Right renal pelvis (tissue), 4 donors: ENCODE results near the gene KRT77. TPM values are rescaled to one million over a fixed set of nuclear protein-coding genes. Genes with fewer than 3 reads are reported as not detected.

ENCODE experiments used
- DNase-seq, 4 donors: peaks; one replicate each; pipeline ENCODE4 v3.0.0-alpha.2; 2013; ENCODE audit warnings: low read depth in 4 of 4, low spot score in 3 of 4, missing footprints in 1 of 4
- polyA plus RNA-seq, 4 donors: library from polyadenylated mRNA; unstranded; fragments of 120-200 nt; gene quantifications; one replicate each; pipeline ENCODE4 v1.2.1, GENCODE V29; 2013; ENCODE audit not compliant: insufficient read length in 4 of 4

The KRT77 gene
- polyA plus RNA-seq, 4 donors: not detected

DNA sequence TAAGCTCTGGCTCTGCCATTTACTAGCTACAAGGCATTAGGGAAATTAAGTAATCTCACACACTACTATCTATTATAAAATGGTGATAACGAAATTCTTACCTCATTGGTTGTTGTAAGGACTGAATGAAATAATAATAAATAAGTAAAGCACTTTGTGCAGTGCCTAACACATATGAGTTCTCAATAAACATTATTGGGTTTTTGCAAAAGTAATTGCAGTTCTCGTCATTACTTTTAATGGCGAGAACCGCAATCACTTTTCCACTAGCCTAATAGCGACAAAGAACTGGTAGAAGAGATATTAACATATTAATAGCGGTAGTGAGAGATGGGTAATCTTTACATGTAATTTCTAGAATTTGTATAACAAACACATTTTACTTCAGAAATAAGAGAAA, 9.2 kb downstream of the KRT77 start:
- DNase-seq: no peak

GRCh38 chr12:52693261-52693660, 10.1 kb downstream of the KRT77 start:
- no peak for DNase-seq

GRCh38 chr12:52692254-52692653, 11.1 kb downstream of the KRT77 start:
- no peak for DNase-seq

- no peak for DNase-seq
Observed at GRCh38 chr12:52691841-52692150, 11.5 kb downstream of the KRT77 start.

DNA sequence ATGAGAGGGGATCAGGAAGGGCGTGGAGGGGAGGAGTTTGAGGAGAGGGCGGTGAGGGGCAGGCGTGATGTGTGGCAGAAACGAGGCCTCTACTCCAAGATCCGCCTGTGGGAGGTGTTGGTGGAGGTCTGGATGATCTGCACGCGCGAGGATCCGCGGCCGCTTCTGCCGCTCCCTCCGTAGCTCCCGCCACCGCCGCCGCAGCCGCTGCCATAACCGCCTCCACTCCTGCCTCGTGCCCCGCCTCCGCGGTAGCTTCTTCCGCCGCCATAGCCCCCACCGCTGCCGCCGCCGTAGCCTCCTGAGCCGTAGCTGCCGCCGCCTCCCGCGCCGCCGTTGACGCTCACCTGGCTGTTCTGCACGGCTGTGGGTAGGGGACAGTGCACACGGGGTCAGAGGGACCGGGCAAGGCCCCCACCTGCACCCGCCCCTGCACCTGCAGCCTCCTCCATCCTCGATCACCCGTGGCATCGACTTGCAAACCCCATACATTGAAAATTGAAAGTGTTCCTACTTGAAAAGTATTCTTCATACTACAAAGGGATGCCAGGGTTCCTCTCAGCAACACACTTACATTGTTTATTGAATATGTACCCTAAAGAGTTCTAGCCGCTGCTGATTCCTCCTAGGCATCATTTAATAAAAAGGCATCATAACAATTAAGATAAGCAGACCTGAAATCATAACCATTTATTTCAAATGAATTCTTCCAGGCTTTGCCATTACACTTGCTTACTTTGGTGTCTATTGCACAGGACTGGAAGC, 12.1 kb downstream of the KRT77 start:
- no peak for DNase-seq

DNA sequence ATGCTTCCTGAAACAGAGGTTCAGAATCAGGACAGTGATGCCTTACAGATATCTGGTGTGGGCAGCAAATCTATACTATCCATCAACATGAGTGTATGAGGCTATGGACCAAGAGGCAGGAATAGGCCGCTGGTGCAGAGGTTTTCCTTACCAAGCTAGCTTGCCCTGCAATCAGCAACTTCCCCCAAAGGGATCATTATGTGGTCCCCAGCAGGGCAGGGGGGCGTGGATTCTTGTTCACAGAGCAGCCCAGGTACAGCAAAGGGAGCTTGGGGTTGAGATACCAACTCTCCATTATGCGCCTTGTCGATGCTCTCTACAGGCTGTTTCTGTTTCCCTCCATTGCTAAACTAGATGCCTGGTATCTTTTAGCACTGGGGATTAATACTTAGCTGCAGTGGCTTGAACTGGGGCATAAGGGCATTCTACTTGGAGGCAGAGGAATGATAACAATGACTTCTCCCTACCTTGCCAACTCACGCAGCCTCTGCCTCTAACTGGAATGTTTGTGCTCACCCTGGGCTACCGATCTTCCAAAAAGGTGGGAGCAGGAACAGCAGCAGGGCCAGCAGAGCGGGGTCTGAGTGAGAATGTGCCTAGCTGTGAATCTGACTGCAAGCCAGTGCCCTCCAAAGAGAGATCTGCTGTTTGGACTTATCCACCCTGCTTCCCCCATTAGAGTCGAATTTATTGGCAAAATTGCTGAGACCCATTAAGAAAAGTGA, 12.8 kb downstream of the KRT77 start:
- no peak for DNase-seq

DNA sequence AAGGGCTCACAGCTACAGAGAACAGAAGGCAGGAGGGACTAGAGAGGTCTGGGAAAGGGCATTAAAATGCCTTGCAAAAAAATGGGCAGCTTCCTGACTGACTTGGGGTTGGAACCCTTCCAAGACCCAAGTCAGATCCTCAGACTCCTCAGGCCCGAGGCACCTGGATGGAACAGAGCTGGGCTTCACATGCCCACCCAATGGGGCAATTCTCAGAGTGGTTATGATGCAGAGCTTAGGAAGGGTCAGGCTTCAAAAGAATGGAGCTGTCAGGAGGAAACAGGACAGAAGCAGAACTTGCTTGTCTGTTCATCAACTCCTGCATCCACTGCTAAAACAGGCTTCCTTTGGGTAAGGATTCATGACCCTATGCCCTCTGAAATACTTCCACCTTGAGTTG, 13.4 kb downstream of the KRT77 start:
- DNase-seq: no peak

DNA sequence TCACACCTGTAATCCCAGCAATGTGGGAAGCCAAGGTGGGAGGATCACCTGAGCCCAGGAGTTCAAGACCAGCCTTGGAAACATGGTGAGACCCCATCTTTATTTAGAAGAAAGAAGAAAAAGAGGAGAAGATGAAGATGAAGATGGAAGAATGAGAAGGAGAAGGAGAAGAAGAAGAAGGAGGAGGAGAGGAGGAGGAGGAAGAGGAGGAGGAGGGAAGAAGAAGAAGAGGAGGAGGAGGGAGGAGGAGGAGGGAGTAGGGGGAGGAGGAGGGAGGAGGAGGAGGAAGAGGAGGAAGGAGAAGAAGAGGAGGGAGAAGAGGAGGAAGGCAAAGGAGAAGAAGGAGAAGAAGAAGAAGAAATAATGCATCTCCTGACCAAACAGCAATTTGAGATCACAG, 14.1 kb downstream of the KRT77 start:
- DNase-seq: no peak

DNA sequence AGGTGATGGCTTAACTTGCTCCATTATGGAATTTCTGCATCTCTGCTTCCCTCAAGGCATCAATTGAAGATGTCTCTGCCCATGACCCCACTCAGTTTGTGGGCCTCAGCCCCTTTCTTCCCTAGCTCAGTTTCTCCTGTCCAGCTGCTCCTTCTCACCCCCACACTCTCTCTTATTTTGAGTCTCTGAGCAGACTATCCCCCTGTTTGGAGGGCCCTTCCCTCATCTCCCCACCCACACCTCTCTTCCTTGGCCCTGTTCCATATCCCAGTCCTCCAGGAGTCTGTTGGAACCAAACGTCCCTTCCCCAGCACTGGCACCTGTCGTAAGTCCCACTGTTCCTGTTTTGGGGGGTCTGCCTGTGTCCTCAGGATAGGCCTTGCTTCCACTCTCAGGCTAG, 14.8 kb downstream of the KRT77 start:
- DNase-seq: no peak

DNA sequence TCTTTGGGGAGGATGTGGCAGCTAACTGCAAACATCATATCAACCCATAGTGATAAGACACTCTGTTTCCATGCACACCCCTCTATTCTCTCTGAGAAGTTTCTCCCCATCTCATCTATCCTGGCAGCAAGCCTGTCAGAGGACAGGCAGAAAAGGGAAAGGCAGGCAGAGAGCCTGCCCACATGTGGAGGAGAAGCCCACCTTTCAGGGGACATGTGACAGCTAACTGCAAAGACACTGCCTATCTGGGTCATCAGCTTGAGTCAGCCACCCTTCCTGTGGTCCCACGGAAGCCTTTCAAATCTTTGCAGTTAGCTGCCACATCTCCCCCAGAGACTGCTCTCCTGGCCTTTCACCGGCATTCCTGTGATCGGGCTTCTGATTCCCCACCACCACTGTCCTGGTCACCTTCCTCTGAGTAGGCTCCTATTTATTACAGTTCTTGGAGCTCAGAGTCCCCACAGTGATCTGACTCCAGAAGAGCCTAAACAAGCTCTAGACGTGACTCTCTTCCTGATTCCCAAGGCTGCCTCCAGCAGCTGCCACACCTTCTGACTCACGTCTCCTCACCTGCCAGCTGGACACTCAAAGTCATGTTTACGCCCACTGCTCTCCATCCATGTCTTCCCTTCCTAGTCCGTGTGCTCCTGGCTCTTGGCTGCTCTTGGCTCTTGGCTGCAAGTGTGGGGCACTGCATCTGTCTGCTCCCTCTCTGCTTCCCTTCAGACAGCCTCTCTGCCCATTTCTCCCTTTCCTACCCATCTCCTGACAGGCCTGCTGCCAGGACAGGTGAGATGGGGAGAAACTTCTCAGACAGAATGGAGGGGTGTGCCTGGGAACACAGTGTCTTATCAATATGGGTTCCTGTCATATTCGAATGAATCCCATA, 15.6 kb downstream of the KRT77 start:
- DNase-seq: no peak

GRCh38 chr12:52686756-52687487, 16.4 kb downstream of the KRT77 start:
- DNase-seq: no peak

GRCh38 chr12:52686063-52686462, 17.3 kb downstream of the KRT77 start:
- DNase-seq: no peak

- DNase-seq: no peak
Observed at GRCh38 chr12:52685406-52685890, 17.9 kb downstream of the KRT77 start.

DNA sequence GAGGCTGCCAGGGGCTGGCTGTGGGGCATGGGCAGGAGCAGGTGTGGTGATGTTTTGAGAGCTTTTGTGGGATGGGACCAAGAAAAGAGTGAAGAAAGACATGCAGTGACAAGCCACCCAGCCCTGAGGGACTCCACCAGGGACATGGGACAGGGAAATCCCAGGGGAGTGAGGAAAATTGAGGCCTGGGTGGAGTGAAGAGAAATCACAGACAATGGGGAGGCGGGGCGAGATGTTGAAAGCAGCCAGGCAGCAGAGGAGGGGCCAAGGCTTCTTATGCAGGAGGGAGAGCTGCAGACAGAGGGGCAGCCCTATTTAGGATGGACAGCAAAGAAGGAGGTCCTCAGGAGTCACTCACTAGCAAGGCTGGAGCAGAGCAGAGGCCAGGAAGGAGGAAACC, 18.9 kb downstream of the KRT77 start:
- no peak for DNase-seq

- no peak for DNase-seq
Observed at GRCh38 chr12:52683575-52684300, 19.6 kb downstream of the KRT77 start.

DNA sequence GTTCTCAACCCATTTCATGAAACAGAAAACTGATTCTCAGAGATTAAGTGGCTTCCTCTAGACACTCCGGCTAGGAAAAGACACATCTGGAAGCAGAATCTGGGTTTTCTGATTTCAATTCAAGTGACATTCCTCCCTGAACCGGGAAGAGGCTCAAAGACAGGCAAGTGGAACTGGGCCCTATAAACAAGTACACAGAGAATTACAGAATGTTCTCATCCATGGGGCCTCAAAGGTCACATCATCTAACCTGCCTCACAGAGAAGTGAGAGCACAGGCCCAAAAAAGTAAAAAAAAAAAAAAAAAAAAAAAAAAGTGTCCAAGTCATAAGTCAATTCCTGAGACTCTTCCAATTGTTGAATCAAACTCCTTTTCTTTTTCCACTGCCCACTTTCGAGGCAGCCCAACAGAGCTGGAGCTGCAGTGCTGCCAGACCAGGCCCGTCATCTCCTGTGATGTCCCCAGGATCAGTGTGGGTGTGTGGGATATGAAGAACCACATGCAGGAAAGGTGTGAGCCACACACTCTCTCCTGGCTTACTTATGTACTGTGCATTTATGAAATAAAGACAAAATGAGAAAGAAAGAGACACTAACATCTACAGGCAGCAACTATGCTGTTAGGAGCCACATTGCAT, 20.3 kb downstream of the KRT77 start:
- no peak for DNase-seq

GRCh38 chr12:52682381-52682660, 21.0 kb downstream of the KRT77 start:
- DNase-seq: no peak

DNA sequence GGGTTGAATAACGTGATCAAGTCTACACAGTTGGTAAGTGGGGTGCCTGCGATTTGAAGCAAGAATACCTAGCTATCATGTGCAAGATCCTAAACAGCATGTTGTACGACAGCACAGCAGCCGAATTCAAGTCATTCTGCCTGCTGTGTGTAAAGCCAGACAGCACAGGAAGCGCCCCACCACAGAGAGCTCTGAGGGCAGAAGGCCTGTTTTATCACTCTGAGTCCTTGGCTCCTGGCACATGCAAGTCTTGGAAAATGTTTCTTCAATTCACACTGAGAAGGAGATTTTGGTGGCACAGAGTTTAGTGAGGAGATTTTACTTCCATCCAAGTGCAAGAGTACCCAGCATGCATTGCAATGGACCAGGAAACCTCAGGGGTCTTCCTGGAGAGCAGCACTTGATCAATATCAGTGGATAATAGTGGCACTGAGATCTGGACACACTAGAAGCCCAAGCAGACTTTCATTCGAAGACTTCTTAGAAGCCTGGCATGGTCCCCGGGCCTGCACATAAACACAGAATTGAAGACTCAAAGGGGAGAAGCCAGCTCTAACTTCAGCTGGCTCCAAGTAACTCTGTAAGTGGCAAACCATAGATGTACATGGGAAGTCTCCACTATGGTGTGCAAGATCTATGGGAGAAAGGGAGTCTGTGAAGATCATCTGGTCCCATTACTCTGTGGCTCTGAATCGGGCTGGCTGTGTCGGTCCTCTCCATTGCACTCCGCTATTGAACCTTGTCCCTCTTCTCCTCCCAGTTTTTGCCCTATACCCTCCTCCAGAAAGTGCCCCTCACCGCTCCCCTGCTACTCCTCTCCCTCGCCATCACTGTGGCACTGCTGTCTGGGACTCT, 21.6 kb downstream of the KRT77 start:
- no peak for DNase-seq

DNA sequence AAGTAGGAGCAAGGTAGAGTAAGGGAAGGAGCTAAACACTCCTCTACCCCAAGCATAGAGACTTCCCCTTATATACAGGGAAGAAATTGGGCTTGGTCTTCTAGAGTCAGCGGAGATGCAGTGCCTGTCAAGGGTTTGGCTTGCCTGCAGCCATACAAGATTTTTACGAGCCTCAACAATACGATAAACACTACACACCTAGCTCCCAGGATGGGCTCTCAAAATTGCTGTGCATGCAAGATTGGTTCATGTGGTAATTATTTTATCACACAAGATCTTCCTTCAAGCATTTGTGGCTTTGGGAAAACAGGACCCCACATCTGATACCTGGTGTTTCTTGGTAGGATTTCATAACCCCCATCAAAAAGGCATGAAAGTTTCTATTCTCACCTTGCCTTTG, 23.0 kb downstream of the KRT77 start, which contains the start of gene KRT1:
TSS of gene KRT1 (minus strand) at position 45 of the 400 bp plus-strand sequence. CDS start 59 bp downstream, outside the sequence.
- DNase-seq: no peak
